ENCODE data around the gene DTNB.

Gene DTNB

DNA sequence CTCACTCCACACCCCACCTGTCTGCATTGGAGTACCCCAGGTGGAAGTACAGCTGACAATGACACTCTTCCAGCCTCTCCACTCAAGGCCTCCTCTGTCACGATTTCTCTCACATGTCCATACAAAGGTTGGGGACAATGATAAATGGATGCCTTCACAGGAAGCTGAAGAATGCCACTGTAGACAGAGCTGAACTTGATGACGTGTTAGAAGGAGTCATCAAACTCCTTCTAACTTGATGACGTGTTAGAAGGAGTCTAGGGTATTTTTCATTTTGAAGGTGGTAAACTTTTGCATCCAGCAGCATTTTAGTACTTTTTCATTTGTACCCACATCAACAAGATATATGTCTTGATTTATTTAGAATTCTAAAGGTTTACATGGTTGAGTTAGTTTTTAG, 168.2 kb downstream of the DTNB start:
- Histone ChIP-seq H3K79me2 (ENCODE audit: low read length) (no peaks in the 10 kb centered on the region), H3K27me3 (ENCODE audit: low read depth, low read length) (no peaks in the 10 kb centered on the region), H3K9ac (ENCODE audit: low read length) (no peak overlapping the region), H3K36me3 (replicated peaks; ENCODE audit: low read depth, low read length) (no peaks in the 10 kb centered on the region), H3K4me2 (ENCODE audit: low read length) (no peak overlapping the region), H3K27ac (ENCODE audit: low read length) (no peak overlapping the region), H3K4me1 (ENCODE audit: low read length) (no peaks in the 10 kb centered on the region), H3K4me3 (ENCODE audit: low read length) (no peak overlapping the region), H4K20me1 (ENCODE audit: insufficient read depth, low read length) (no peaks in the 10 kb centered on the region), H3K9me3 (ENCODE audit: insufficient read depth, low read length) (no peaks in the 10 kb centered on the region), H2AFZ (ENCODE audit: low read depth, low read length) (no peak overlapping the region)
- TF ChIP-seq EZH2phosphoT487 (IDR thresholded peaks at IDR 0.05; ENCODE audit: low read depth) (no peak), CTCF (IDR thresholded peaks at IDR 0.05; ENCODE audit: low read depth, low read length) (no peak)

DNA sequence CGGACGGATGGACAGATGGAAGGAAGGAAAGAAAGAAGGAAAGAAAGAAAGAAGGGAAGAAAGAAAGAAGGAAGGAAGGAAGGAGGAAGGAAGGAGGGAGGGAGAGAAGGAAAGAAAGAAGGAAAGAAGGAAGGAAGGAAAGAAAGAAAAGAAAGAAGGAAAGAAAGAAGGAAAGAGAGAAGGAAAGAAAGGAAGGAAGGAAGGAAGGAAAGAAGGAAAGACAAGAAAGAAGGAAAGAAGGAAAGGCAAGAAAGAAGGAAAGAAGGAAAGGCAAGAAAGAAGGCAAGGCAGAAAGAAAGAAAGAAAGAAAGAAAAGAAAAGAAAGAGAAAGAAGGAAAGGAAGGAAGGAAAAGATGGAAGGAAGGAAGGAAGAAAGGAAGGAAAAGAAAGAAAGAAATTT, 169.1 kb downstream of the DTNB start:
- Histone ChIP-seq H3K4me3 (ENCODE audit: low read length) (no peak overlapping the region), H2AFZ (ENCODE audit: low read depth, low read length) (no peak overlapping the region), H3K4me1 (ENCODE audit: low read length) (no peaks in the 10 kb centered on the region), H3K9ac (ENCODE audit: low read length) (no peak overlapping the region), H3K27me3 (ENCODE audit: low read depth, low read length) (no peaks in the 10 kb centered on the region), H3K36me3 (replicated peaks; ENCODE audit: low read depth, low read length) (no peaks in the 10 kb centered on the region), H3K9me3 (ENCODE audit: insufficient read depth, low read length) (no peaks in the 10 kb centered on the region), H4K20me1 (ENCODE audit: insufficient read depth, low read length) (no peaks in the 10 kb centered on the region), H3K79me2 (ENCODE audit: low read length) (no peaks in the 10 kb centered on the region), H3K27ac (ENCODE audit: low read length) (no peak overlapping the region), H3K4me2 (ENCODE audit: low read length) (no peak overlapping the region)
- no peak for TF ChIP-seq EZH2phosphoT487 (IDR thresholded peaks at IDR 0.05; ENCODE audit: low read depth)
- no peak for TF ChIP-seq CTCF (IDR thresholded peaks at IDR 0.05; ENCODE audit: low read depth, low read length)

- no peak for TF ChIP-seq CTCF (IDR thresholded peaks at IDR 0.05; ENCODE audit: low read depth, low read length)
- TF ChIP-seq EZH2phosphoT487 (IDR thresholded peaks at IDR 0.05; ENCODE audit: low read depth) = no peak
- no peaks in the 10 kb centered on the region for H3K79me2 ChIP-seq (ENCODE audit: low read length)
Observed at GRCh38 chr2:25499157-25499556, 174.2 kb downstream of the DTNB start.

DNA sequence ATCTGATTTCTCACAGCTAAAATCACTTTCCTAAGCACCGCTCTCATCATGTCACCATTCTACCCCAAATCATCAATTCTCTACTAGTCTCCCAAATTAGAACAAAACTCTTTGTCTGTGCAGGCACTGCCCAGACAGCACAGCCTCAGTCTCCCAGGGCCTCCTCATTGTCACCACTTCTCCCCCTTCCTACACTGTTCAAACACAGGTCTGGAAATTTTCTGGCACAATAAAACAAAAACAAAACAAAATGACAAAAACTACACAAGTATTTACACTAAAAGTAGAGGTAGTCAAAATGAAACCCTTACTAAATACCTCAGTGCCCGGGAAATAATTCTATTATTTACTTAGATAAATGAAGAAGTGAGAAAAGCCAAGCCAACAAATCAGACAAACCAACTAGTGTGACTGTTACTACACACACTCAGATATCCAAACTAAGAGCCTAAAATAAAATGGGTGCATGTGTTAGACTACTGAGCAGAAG, 175.4 kb downstream of the DTNB start:
- Histone ChIP-seq H4K20me1 (ENCODE audit: insufficient read depth, low read length) (no peaks in the 10 kb centered on the region), H3K4me3 (ENCODE audit: low read length) (peak overlapping the region; percentile 26), H3K27ac (ENCODE audit: low read length) (peak overlapping the region; percentile 49), H3K4me1 (ENCODE audit: low read length) (peaks cover 31% of the 10 kb centered on the region), H3K9me3 (ENCODE audit: insufficient read depth, low read length) (no peaks in the 10 kb centered on the region), H3K9ac (ENCODE audit: low read length) (peak overlapping the region; percentile 16), H3K79me2 (ENCODE audit: low read length) (no peaks in the 10 kb centered on the region), H3K36me3 (replicated peaks; ENCODE audit: low read depth, low read length) (no peaks in the 10 kb centered on the region), H2AFZ (ENCODE audit: low read depth, low read length) (peak overlapping the region; percentile 5; the same call in 1 of the 2 replicates), H3K4me2 (ENCODE audit: low read length) (peak overlapping the region; percentile 73), H3K27me3 (ENCODE audit: low read depth, low read length) (no peaks in the 10 kb centered on the region)
- TF ChIP-seq EZH2phosphoT487 (IDR thresholded peaks at IDR 0.05; ENCODE audit: low read depth) = no peak

More at GRCh38 chr2:25499157-25499556, 174.2 kb downstream of the DTNB start:
- no peaks in the 10 kb centered on the region for H3K9me3 ChIP-seq (ENCODE audit: insufficient read depth, low read length)
- H4K20me1 ChIP-seq (ENCODE audit: insufficient read depth, low read length) = no peaks in the 10 kb centered on the region
- H3K4me1 ChIP-seq (ENCODE audit: low read length) = peaks cover 19% of the 10 kb centered on the region
- H3K36me3 ChIP-seq (replicated peaks; ENCODE audit: low read depth, low read length) = no peaks in the 10 kb centered on the region
- no peak overlapping the region for H3K4me3 ChIP-seq (ENCODE audit: low read length)
- no peak overlapping the region for H2AFZ ChIP-seq (ENCODE audit: low read depth, low read length)
- H3K27me3 ChIP-seq (ENCODE audit: low read depth, low read length) = no peaks in the 10 kb centered on the region
- no peak overlapping the region for H3K9ac ChIP-seq (ENCODE audit: low read length)
- H3K4me2 ChIP-seq (ENCODE audit: low read length) = no peak overlapping the region
- H3K27ac ChIP-seq (ENCODE audit: low read length) = no peak overlapping the region
